Liver (tissue), 9 donors: ENCODE measurements around the gene TMEM167A. TPM values are rescaled to one million over a fixed set of nuclear protein-coding genes. Genes with fewer than 3 reads are reported as not detected.

Experiments
- DNase-seq: peaks from one replicate; pipeline ENCODE4 v3.0.0-alpha.2; 2017; ENCODE audit warnings: low spot score
- H3K27ac ChIP-seq, 2 donors: one replicate each; pipeline ENCODE4 v1.7.0; 2013; ENCODE audit warnings: inconsistent platforms in 2 of 2, low read length in 2 of 2, control low read depth in 1 of 2, low read depth in 1 of 2, mild to moderate bottlenecking in 1 of 2
- H3K27me3 ChIP-seq, 4 donors: one replicate each; pipeline versions ENCODE4 v1.6.1 to v1.7.0; 2013; ENCODE audit warnings: low read length in 3 of 4, inconsistent platforms in 1 of 4, mild to moderate bottlenecking in 1 of 4, moderate library complexity in 1 of 4; ENCODE audit not compliant: control insufficient read depth in 4 of 4, insufficient read depth in 4 of 4
- H3K36me3 ChIP-seq, 4 donors: one replicate each; pipeline versions ENCODE4 v1.6.1 to v1.7.0; 2013; ENCODE audit warnings: low read length in 3 of 4, mild to moderate bottlenecking in 3 of 4, low read depth in 1 of 4, moderate library complexity in 1 of 4; ENCODE audit not compliant: control insufficient read depth in 4 of 4, insufficient read depth in 3 of 4
- H3K4me1 ChIP-seq, 4 donors: one replicate each; pipeline versions ENCODE4 v1.6.1 to v1.7.0; 2013; ENCODE audit warnings: low read length in 3 of 4, mild to moderate bottlenecking in 3 of 4, moderate library complexity in 1 of 4; ENCODE audit not compliant: control insufficient read depth in 4 of 4, insufficient read depth in 4 of 4
- H3K4me3 ChIP-seq, 3 donors: one replicate each; pipeline versions ENCODE4 v1.6.1 to v1.7.0; 2013; ENCODE audit warnings: low read length in 3 of 3, control low read depth in 1 of 3, low read depth in 1 of 3, mild to moderate bottlenecking in 1 of 3
- H3K9ac ChIP-seq, 2 donors: one replicate each; pipeline ENCODE4 v1.7.0; 2013; ENCODE audit warnings: low read length in 2 of 2, mild to moderate bottlenecking in 2 of 2, moderate library complexity in 2 of 2, control low read depth in 1 of 2, low read depth in 1 of 2
- H3K9me3 ChIP-seq, 4 donors: one replicate each; pipeline versions ENCODE4 v1.6.1 to v1.7.0; 2013; ENCODE audit warnings: low read length in 3 of 4; ENCODE audit not compliant: control insufficient read depth in 4 of 4
- CTCF ChIP-seq: fragments of 150-350 bp; IDR thresholded peaks from 2 replicates; pipeline ENCODE4 v1.5.1; 2017; ENCODE audit warnings: improper control_type of control experiment, low read depth, low read length; ENCODE audit not compliant: missing input control
- EGR1 ChIP-seq, 2 donors: IDR thresholded peaks; 2 replicates each; pipeline ENCODE4 v1.6.1; 2016 to 2018; ENCODE audit warnings: antibody characterized with exemption in 2 of 2, low read depth in 2 of 2
- FOXA1 ChIP-seq: IDR thresholded peaks from 2 replicates; pipeline ENCODE4 v1.6.1; 2016; ENCODE audit warnings: antibody characterized with exemption
- FOXA2 ChIP-seq: IDR thresholded peaks from 2 replicates; pipeline ENCODE4 v1.6.1; 2016; ENCODE audit warnings: antibody characterized with exemption
- GABPA ChIP-seq, 2 donors: IDR thresholded peaks in 1 of 2; conservative IDR thresholded peaks in 1 of 2; 2 replicates each; pipeline ENCODE4 v1.6.1; 2016; ENCODE audit warnings: antibody characterized with exemption in 2 of 2, mild to moderate bottlenecking in 1 of 2, moderate library complexity in 1 of 2
- HNF4A ChIP-seq, 2 donors: conservative IDR thresholded peaks; 2 replicates each; pipeline ENCODE4 v1.6.1; 2016; ENCODE audit warnings: antibody characterized with exemption in 2 of 2, mild to moderate bottlenecking in 2 of 2
- HNF4G ChIP-seq: IDR thresholded peaks from 2 replicates; pipeline ENCODE4 v1.6.1; 2016; ENCODE audit warnings: antibody characterized with exemption
- JUND ChIP-seq, 2 donors: IDR thresholded peaks; 2 replicates each; pipeline ENCODE4 v1.6.1; 2016; ENCODE audit warnings: antibody characterized with exemption in 2 of 2
- NR2F2 ChIP-seq: IDR thresholded peaks from 2 replicates; pipeline ENCODE4 v1.6.1; 2016; ENCODE audit warnings: antibody characterized with exemption
- REST ChIP-seq: IDR thresholded peaks from 2 replicates; pipeline ENCODE4 v1.6.1; 2016; ENCODE audit warnings: antibody characterized with exemption, mild to moderate bottlenecking
- RXRA ChIP-seq, 2 donors: IDR thresholded peaks; 2 replicates each; pipeline ENCODE4 v1.6.1; 2017 to 2018; ENCODE audit warnings: antibody characterized with exemption in 2 of 2, mild to moderate bottlenecking in 1 of 2
- SP1 ChIP-seq: IDR thresholded peaks from 2 replicates; pipeline ENCODE4 v1.6.1; 2018; ENCODE audit warnings: antibody characterized with exemption, mild to moderate bottlenecking
- TAF1 ChIP-seq: conservative IDR thresholded peaks from 2 replicates; pipeline ENCODE4 v1.6.1; 2016; ENCODE audit warnings: antibody characterized with exemption, mild to moderate bottlenecking
- YY1 ChIP-seq: IDR thresholded peaks from 2 replicates; pipeline ENCODE4 v1.6.1; 2016; ENCODE audit warnings: antibody characterized with exemption, mild to moderate bottlenecking
- ZBTB33 ChIP-seq: IDR thresholded peaks from 2 replicates; pipeline ENCODE4 v1.6.1; 2016; ENCODE audit warnings: antibody characterized with exemption
- WGBS: extraction: QIAGEN DNeasy Blood & Tissue Kit; methylation state at CpG from one replicate; pipeline ENCODE4 v1.1.7; 2013; 5-methylcytosine and 5-hydroxymethylcytosine counted together
- polyA plus RNA-seq, 2 donors: library from polyadenylated mRNA; stranded (reverse) in 1 of 2; unstranded in 1 of 2; fragments of 200-250 nt in 1 of 2; fragments of >200 nt in 1 of 2; fragmentation: Nextera tagmentation in 1 of 2; extraction: Ambion mirVana in 1 of 2; gene quantifications; one replicate each; pipeline versions ENCODE4 v1.2.1 to v1.2.3, GENCODE V29; 2013 to 2015
- total RNA-seq, 2 donors: library from RNA; depleted of rRNA; stranded (reverse); fragments of >200 nt; gene quantifications; one replicate each; pipeline ENCODE4 v1.2.3, GENCODE V29; 2014
- TF ChIP-seq, protein P1 (sequence below): IDR thresholded peaks from 2 replicates; pipeline ENCODE4 v1.6.1; 2016; ENCODE audit warnings: antibody characterized with exemption
- TF ChIP-seq, protein P2 (sequence below): IDR thresholded peaks from 2 replicates; pipeline ENCODE4 v1.6.1; 2016; ENCODE audit warnings: antibody characterized with exemption
- donor health status: healthy.
- donor health status: healthy.
- donor health status: healthy.
- donor health status: healthy.
- donor health status: healthy.

The TMEM167A gene
- total and polyA plus RNA-seq, 4 donors, result 27.0 to 55.2 (median 37.1) TPM

- peaks cover 0 to 5% (median 2%) of the 10 kb centered on the region in 4 donors for H3K4me1 ChIP-seq
- no peaks in the 10 kb centered on the region for H3K36me3 ChIP-seq
- no peak for DNase-seq
- no peak for TF ChIP-seq NR2F2
- no peak for TF ChIP-seq ZBTB33
- TF ChIP-seq, protein P1, sequence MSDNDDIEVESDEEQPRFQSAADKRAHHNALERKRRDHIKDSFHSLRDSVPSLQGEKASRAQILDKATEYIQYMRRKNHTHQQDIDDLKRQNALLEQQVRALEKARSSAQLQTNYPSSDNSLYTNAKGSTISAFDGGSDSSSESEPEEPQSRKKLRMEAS, result no peak
- TF ChIP-seq, protein P2, sequence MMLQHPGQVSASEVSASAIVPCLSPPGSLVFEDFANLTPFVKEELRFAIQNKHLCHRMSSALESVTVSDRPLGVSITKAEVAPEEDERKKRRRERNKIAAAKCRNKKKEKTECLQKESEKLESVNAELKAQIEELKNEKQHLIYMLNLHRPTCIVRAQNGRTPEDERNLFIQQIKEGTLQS, result no peak
- no peak for TF ChIP-seq RXRA (IDR thresholded peaks at IDR 0.05)
- TF ChIP-seq HNF4G, result no peak
- no peak for TF ChIP-seq REST
- TF ChIP-seq HNF4A (conservative IDR thresholded peaks at IDR 0.05), result no peak
- TF ChIP-seq GABPA (IDR thresholded peaks at IDR 0.05 in 1 of 2, conservative IDR thresholded peaks at IDR 0.05 in 1 of 2), result no peak
- TF ChIP-seq YY1, result no peak
- TF ChIP-seq JUND (IDR thresholded peaks at IDR 0.05), result no peak
- TF ChIP-seq FOXA1, result no peak
- no peak for TF ChIP-seq SP1
- no peak overlapping the region for H3K27ac ChIP-seq
- H3K27me3 ChIP-seq, result no peaks in the 10 kb centered on the region
- no peak overlapping the region for H3K9ac ChIP-seq
- 97% methylated on average over 3 of the region's 3 CpGs for WGBS
- peaks cover 0 to 2% (median 0%) of the 10 kb centered on the region in 4 donors for H3K9me3 ChIP-seq
- no peak overlapping the region for H3K4me3 ChIP-seq
These were observed 13.0 kb upstream of the TMEM167A start for GRCh38 chr5:83090169-83090568.

- 26% methylated on average over 2 of the region's 2 CpGs for whole genome bisulfite sequencing
- no peak for DNase-seq
- no peak overlapping the region for H3K27ac ChIP-seq
- H3K4me1 ChIP-seq, result peaks cover 0 to 10% (median 5%) of the 10 kb centered on the region in 4 donors
- H3K4me3 ChIP-seq, result no peak overlapping the region
- H3K36me3 ChIP-seq, result no peaks in the 10 kb centered on the region
- H3K9ac ChIP-seq, result no peak overlapping the region
- H3K9me3 ChIP-seq, result no peaks in the 10 kb centered on the region
- no peaks in the 10 kb centered on the region for H3K27me3 ChIP-seq
- TF ChIP-seq RXRA (IDR thresholded peaks at IDR 0.05), result peak in 1 of 2 donors; percentile 43
- no peak for TF ChIP-seq TAF1
- TF ChIP-seq, protein P1, result peak; percentile 57
- peak in 1 of 2 donors; percentile 39 for TF ChIP-seq HNF4A (conservative IDR thresholded peaks at IDR 0.05)
- peak; percentile 71 for TF ChIP-seq YY1
- TF ChIP-seq EGR1 (IDR thresholded peaks at IDR 0.05; ENCODE audit: low read depth in 2 of 2), result no peak
- TF ChIP-seq FOXA1, result peak; percentile 97
- TF ChIP-seq JUND (IDR thresholded peaks at IDR 0.05), result no peak
- TF ChIP-seq REST, result no peak
- no peak for TF ChIP-seq HNF4G
- TF ChIP-seq CTCF, result no peak
- TF ChIP-seq GABPA (IDR thresholded peaks at IDR 0.05 in 1 of 2, conservative IDR thresholded peaks at IDR 0.05 in 1 of 2), result peak in 1 of 2 donors; percentile 50
- TF ChIP-seq ZBTB33, result peak; percentile 47
- peak; percentile 98 for TF ChIP-seq FOXA2
These were observed 7.9 kb upstream of the TMEM167A start for GRCh38 chr5:83085106-83085505.
